ENCODE results near the gene PTH1R.

Gene PTH1R

GRCh38 chr3:46884427-46884826 lies 6.9 kb downstream of the PTH1R start:
- no peak for DNase-seq

- no peak for DNase-seq
Measured at GRCh38 chr3:46884929-46885328, 7.4 kb downstream of the PTH1R start.

- no peak for DNase-seq
Measured at GRCh38 chr3:46885612-46886011, 8.1 kb downstream of the PTH1R start.

GRCh38 chr3:46887980-46888494 lies 10.5 kb downstream of the PTH1R start:
- no peak for DNase-seq

GRCh38 chr3:46888705-46889104 lies 11.2 kb downstream of the PTH1R start:
- DNase-seq = no peak

- no peak for DNase-seq
Measured at GRCh38 chr3:46889381-46890110, 12.0 kb downstream of the PTH1R start.

- DNase-seq = no peak
Measured at GRCh38 chr3:46890132-46890531, 12.6 kb downstream of the PTH1R start.

GRCh38 chr3:46891132-46891531 lies 13.6 kb downstream of the PTH1R start:
- no peak for DNase-seq

- peak; percentile 69 for DNase-seq
Measured at GRCh38 chr3:46892285-46893145, 15.0 kb downstream of the PTH1R start.

GRCh38 chr3:46893146-46893748 lies 15.7 kb downstream of the PTH1R start:
- no peak for DNase-seq

- DNase-seq = no peak
Measured at GRCh38 chr3:46893763-46894162, 16.2 kb downstream of the PTH1R start.

GRCh38 chr3:46894256-46894655 lies 16.7 kb downstream of the PTH1R start:
- no peak for DNase-seq

GRCh38 chr3:46895204-46895660 lies 17.7 kb downstream of the PTH1R start:
- peak; percentile 67 for DNase-seq

GRCh38 chr3:46895761-46896160 lies 18.2 kb downstream of the PTH1R start:
- no peak for DNase-seq

GRCh38 chr3:46896386-46896785 lies 18.9 kb downstream of the PTH1R start:
- DNase-seq = no peak

- no peak for DNase-seq
Measured at GRCh38 chr3:46897031-46897430, 19.5 kb downstream of the PTH1R start.

GRCh38 chr3:46897829-46898320 lies 20.4 kb downstream of the PTH1R start:
- no peak for DNase-seq

GRCh38 chr3:46898321-46899150 lies 21.0 kb downstream of the PTH1R start:
- no peak for DNase-seq

GRCh38 chr3:46899151-46900006 lies 21.9 kb downstream of the PTH1R start:
- DNase-seq = no peak

GRCh38 chr3:46900007-46900292 lies 22.4 kb downstream of the PTH1R start:
- no peak for DNase-seq

GRCh38 chr3:46900356-46900755 lies 22.8 kb downstream of the PTH1R start:
- no peak for DNase-seq

- DNase-seq = no peak
Measured at GRCh38 chr3:46901061-46901460, 23.5 kb downstream of the PTH1R start.
